ENCODE results near the gene KCNB1. TPM values are rescaled to one million over a fixed set of nuclear protein-coding genes. Genes with fewer than 3 reads are reported as not detected.
A peak's percentile ranks its signal among the peaks of the same experiment; 100 is the strongest.

Gene KCNB1
- total RNA-seq, 5 donors from 2014 or later (not counting 1 experiment from before 2014, with no cell fraction given): 0.03 to 0.13 (median 0.12) TPM; not detected in 1

DNA sequence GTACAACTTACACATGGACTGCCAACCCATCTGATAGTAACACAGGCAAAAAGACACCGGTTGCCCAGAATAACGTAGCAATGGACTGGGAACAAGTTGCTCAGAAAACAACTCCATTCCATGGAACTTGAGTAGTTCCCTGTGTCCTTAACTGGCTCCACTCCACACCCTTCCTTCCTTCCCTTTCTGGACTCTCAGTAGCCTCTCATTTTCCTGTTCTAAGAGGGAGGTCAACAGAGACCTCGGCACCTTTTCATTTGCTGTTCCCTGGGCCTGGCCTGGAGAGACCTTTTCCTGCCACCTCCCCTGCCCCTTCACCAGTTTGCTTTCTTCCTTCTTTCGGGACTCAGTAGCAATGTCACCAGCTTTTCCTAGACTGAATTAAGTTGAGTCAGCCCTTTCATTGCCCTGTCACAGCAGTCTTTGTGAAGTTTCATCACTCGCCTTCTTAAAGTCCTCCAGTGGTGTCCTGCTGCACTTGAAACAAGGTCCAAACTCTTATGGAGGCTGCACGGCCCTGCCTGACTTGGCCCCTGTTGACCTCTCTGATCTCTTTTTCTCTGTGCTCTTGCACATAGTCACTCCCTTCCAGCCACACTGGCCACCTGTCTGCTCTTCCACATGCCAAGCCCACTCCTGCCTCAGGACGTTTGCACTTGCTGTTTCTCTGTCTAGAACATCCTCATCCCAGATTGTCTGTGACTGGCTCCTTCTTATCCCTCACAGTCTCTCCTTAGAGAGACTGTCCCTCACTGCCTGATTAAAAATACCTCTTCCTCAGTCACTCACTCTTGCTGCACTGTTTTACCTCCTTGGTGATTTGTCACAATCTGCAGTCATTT, 90.8 kb downstream of the KCNB1 start:
- POLR2A ChIA-PET: no interaction called here
- no peak for ATAC-seq (replicated peaks in 1 of 4)
- Mint-ChIP-seq H3K4me3 (no peak overlapping the region), H3K27me3 (peaks cover 48 to 49% of the 10 kb centered on the region in 2 donors), H3K36me3 (no peaks in the 10 kb centered on the region), H3K27ac (no peak overlapping the region), H3K4me1 (no peaks in the 10 kb centered on the region), H3K9me3 (no peaks in the 10 kb centered on the region)
- DNase-seq: no peak
- Histone ChIP-seq H3K36me3 (ENCODE audit: control insufficient read depth in 2 of 2, extremely low read depth in 1 of 2, insufficient read depth in 1 of 2, low read length in 1 of 2) (no peaks in the 10 kb centered on the region), H3K27ac (ENCODE audit: low read length) (no peak overlapping the region), H3K9me3 (no peaks in the 10 kb centered on the region), H3K4me1 (ENCODE audit: control insufficient read depth in 1 of 2, extremely low read depth in 1 of 2, insufficient read depth in 2 of 2, low read length in 2 of 2) (no peaks in the 10 kb centered on the region), H3K4me3 (ENCODE audit: control insufficient read depth in 1 of 2, extremely low read depth in 1 of 2, low read length in 1 of 2) (no peak overlapping the region), H3K27me3 (replicated peaks in 1 of 2; ENCODE audit: control insufficient read depth in 2 of 2, extremely low read depth in 1 of 2, insufficient read depth in 2 of 2, low read length in 1 of 2) (peaks cover 0 to 37% of the 10 kb centered on the region in 2 experiments)
- CTCF ChIA-PET: no interaction called here
- WGBS (ENCODE audit: insufficient coverage): 64% methylated on average over 7 of the region's 7 CpGs

DNA sequence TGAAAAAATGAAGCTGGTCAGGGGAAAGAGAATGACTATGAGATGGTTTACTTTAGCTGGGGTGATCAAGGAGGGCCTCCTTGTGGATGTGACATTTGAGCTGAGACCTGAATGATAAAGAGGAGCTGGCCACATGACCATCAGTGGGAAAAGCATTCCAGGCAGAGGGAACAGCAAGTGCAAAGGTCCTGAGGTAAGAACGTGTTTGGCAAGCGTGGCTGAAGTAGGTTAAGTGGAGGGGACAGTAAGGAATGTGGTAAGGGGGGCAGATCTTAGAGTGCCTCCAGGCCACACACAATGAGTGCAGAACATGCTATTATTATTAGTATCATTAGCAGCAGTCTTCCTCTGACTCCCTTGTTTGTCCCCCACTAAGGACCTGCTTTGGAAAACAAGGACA, 92.6 kb downstream of the KCNB1 start:
- CTCF ChIA-PET: no interaction called here

DNA sequence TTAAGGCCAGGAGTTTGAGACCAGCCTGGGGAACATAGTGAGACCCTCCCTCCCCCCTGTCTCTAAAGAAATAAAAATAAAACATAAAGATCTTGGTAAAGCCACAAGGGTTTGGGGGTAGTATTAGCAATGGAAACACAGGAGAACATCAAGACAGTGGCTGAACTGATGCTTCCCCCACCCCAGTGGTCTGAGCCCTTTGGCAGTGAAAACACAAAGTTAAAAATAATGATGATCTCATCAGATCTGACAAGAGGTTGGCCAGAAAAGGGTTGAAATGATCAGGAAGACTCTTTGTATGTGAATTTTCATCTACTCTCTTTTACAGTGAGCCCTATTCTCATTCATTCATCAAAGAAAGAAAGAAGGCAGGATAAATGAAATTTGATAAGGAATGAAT, 93.7 kb downstream of the KCNB1 start:
- POLR2A ChIA-PET: no interaction called here
- ATAC-seq (replicated peaks in 1 of 4): no peak
- no peaks in the 10 kb centered on the region for H3K4me1 Mint-ChIP-seq

More for the DNA sequence above, 92.6 kb downstream of the KCNB1 start:
- Histone ChIP-seq H3K4me1 (ENCODE audit: control insufficient read depth in 1 of 2, extremely low read depth in 1 of 2, insufficient read depth in 2 of 2, low read length in 2 of 2) (no peaks in the 10 kb centered on the region), H3K4me3 (ENCODE audit: control insufficient read depth in 1 of 2, extremely low read depth in 1 of 2, low read length in 1 of 2) (no peak overlapping the region), H3K27me3 (replicated peaks in 1 of 2; ENCODE audit: control insufficient read depth in 2 of 2, extremely low read depth in 1 of 2, insufficient read depth in 2 of 2, low read length in 1 of 2) (peaks cover 0 to 35% of the 10 kb centered on the region in 2 experiments), H3K27ac (ENCODE audit: low read length) (no peak overlapping the region), H3K9me3 (no peaks in the 10 kb centered on the region), H3K36me3 (ENCODE audit: control insufficient read depth in 2 of 2, extremely low read depth in 1 of 2, insufficient read depth in 1 of 2, low read length in 1 of 2) (no peaks in the 10 kb centered on the region)
- Mint-ChIP-seq H3K27me3 (peaks cover 46 to 54% of the 10 kb centered on the region in 2 donors), H3K4me3 (no peak overlapping the region), H3K4me1 (no peaks in the 10 kb centered on the region), H3K36me3 (no peaks in the 10 kb centered on the region), H3K9me3 (peaks cover 0 to 4% (median 0%) of the 10 kb centered on the region in 3 donors), H3K27ac (no peak overlapping the region)
- ATAC-seq (replicated peaks in 1 of 4): no peak
- no CpG with 5 or more reads among the region's 2 CpGs for WGBS (ENCODE audit: insufficient coverage)
- DNase-seq: no peak
- POLR2A ChIA-PET: interaction anchor here in 1 of 2 donors (0.6 kb wide), 1 partner anchor 250 kb away, joined by 5 read pairs; no protein-coding TSS in a partner anchor

DNA sequence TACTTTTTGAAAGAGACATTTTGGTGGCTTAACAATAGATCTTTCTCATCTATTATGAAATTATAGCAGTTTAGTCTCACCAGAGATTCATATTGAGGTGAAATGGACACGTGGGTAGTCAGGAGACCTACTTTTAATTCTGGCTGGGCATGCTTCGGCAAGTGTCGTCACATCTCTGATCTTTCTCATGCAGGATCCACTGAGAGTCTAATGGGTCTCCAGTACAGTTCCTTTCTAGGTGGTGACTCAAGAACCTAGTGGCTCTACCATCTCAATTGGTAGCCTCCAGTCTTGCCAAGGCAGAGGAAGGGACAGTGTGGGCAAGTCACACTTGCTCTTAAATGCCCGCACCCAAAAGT, 94.9 kb downstream of the KCNB1 start:
- Mint-ChIP-seq H3K27me3 (peaks cover 53 to 62% of the 10 kb centered on the region in 2 donors), H3K27ac (no peak overlapping the region), H3K4me1 (no peaks in the 10 kb centered on the region), H3K9me3 (peaks cover 0 to 4% (median 0%) of the 10 kb centered on the region in 3 donors), H3K36me3 (no peaks in the 10 kb centered on the region), H3K4me3 (no peak overlapping the region)
- Histone ChIP-seq H3K9me3 (no peaks in the 10 kb centered on the region), H3K27me3 (replicated peaks in 1 of 2; ENCODE audit: control insufficient read depth in 2 of 2, extremely low read depth in 1 of 2, insufficient read depth in 2 of 2, low read length in 1 of 2) (peaks cover 0 to 43% of the 10 kb centered on the region in 2 experiments), H3K36me3 (ENCODE audit: control insufficient read depth in 2 of 2, extremely low read depth in 1 of 2, insufficient read depth in 1 of 2, low read length in 1 of 2) (no peaks in the 10 kb centered on the region), H3K27ac (ENCODE audit: low read length) (no peak overlapping the region), H3K4me1 (ENCODE audit: control insufficient read depth in 1 of 2, extremely low read depth in 1 of 2, insufficient read depth in 2 of 2, low read length in 2 of 2) (peaks cover 0 to 2% of the 10 kb centered on the region in 2 experiments), H3K4me3 (ENCODE audit: control insufficient read depth in 1 of 2, extremely low read depth in 1 of 2, low read length in 1 of 2) (no peak overlapping the region)
- no peak for ATAC-seq (replicated peaks in 1 of 4)
- POLR2A ChIA-PET: no interaction called here
- CTCF ChIA-PET: no interaction called here
- DNase-seq: no peak
- WGBS (ENCODE audit: insufficient coverage): 100% methylated on average over 2 of the region's 4 CpGs

More for the DNA sequence above, 93.7 kb downstream of the KCNB1 start:
- DNase-seq: no peak
- CTCF ChIA-PET: no interaction called here
- Histone ChIP-seq H3K4me1 (ENCODE audit: control insufficient read depth in 1 of 2, extremely low read depth in 1 of 2, insufficient read depth in 2 of 2, low read length in 2 of 2) (peaks cover 0 to 2% of the 10 kb centered on the region in 2 experiments), H3K27ac (ENCODE audit: low read length) (no peak overlapping the region), H3K9me3 (no peaks in the 10 kb centered on the region), H3K27me3 (replicated peaks in 1 of 2; ENCODE audit: control insufficient read depth in 2 of 2, extremely low read depth in 1 of 2, insufficient read depth in 2 of 2, low read length in 1 of 2) (peaks cover 0 to 43% of the 10 kb centered on the region in 2 experiments), H3K4me3 (ENCODE audit: control insufficient read depth in 1 of 2, extremely low read depth in 1 of 2, low read length in 1 of 2) (no peak overlapping the region), H3K36me3 (ENCODE audit: control insufficient read depth in 2 of 2, extremely low read depth in 1 of 2, insufficient read depth in 1 of 2, low read length in 1 of 2) (no peaks in the 10 kb centered on the region)
- Mint-ChIP-seq H3K4me3 (no peak overlapping the region), H3K27ac (no peak overlapping the region), H3K9me3 (peaks cover 0 to 4% (median 0%) of the 10 kb centered on the region in 3 donors), H3K36me3 (no peaks in the 10 kb centered on the region), H3K27me3 (peaks cover 50 to 61% of the 10 kb centered on the region in 2 donors)

DNA sequence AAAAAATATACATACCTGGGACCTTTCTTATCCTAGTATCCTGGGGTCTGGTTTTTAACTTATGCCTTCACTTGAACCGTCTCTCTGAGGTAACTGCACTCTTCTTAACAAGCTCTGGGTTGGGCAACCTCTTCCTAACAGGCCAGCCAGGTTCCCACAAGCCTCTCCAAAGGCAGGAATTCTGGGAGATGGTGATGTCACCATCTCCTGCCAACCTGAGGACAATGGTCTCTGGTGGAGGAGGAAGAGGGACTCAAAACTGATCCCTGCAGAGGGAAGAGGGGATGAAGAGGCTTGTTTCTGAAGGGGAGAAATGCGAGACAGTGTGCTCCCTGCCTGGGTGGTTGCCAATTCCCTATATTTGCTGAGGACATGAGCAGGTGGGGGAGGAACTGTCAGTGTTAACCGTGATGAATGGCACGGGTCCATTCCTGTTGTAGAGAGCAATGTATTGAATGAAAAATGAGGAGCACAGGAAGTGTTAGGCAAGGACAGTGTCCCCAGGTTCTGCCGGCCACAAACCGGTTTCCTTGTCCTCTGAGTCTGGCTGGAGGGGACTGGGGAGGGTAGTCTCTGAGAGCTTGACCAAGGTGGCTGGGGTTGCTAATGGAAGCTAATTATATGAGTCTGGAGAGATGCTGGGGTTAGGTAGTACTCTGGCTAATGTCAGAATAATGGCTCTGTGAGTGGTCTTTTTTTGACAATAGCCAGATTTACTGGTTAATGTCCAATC, 95.5 kb downstream of the KCNB1 start:
- H3K4me1 ChIP-seq (ENCODE audit: control insufficient read depth in 1 of 2, extremely low read depth in 1 of 2, insufficient read depth in 2 of 2, low read length in 2 of 2): peaks cover 0 to 2% of the 10 kb centered on the region in 2 experiments
- no peak overlapping the region for H3K4me3 ChIP-seq (ENCODE audit: control insufficient read depth in 1 of 2, extremely low read depth in 1 of 2, low read length in 1 of 2)
- no peak for DNase-seq
- WGBS (ENCODE audit: insufficient coverage): 41% methylated on average over 4 of the region's 6 CpGs
- Mint-ChIP-seq H3K27me3 (peaks cover 52 to 61% of the 10 kb centered on the region in 2 donors), H3K4me1 (no peaks in the 10 kb centered on the region), H3K36me3 (no peaks in the 10 kb centered on the region), H3K9me3 (peaks cover 0 to 4% (median 0%) of the 10 kb centered on the region in 3 donors), H3K4me3 (no peak overlapping the region), H3K27ac (no peak overlapping the region)
- CTCF ChIA-PET: no interaction called here
- POLR2A ChIA-PET: no interaction called here
- H3K27me3 ChIP-seq (replicated peaks in 1 of 2; ENCODE audit: control insufficient read depth in 2 of 2, extremely low read depth in 1 of 2, insufficient read depth in 2 of 2, low read length in 1 of 2): peaks cover 0 to 40% of the 10 kb centered on the region in 2 experiments
- no peak overlapping the region for H3K27ac ChIP-seq (ENCODE audit: low read length)
- no peaks in the 10 kb centered on the region for H3K9me3 ChIP-seq
- no peaks in the 10 kb centered on the region for H3K36me3 ChIP-seq (ENCODE audit: control insufficient read depth in 2 of 2, extremely low read depth in 1 of 2, insufficient read depth in 1 of 2, low read length in 1 of 2)
- no peak for ATAC-seq (replicated peaks in 1 of 4)

DNA sequence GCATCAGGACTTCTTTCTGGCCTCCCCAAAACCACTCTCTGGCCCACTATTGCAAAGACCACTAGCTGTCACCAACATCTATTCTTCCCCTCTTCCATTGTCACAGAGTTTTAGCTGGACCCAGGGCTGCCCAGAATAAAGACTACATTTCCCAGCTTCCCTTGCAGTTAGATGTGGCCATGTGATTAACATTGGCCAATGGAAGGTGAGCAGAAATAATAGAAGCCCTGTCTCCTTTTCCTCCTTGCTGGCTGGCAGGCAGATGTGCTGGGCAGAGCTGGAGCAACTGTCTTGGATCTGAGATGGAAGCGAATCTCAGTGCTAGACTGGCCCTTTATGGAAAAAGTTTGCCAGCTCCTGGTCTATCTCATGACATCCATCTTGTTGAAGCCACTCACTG, 97.0 kb downstream of the KCNB1 start:
- Histone ChIP-seq H3K4me1 (ENCODE audit: control insufficient read depth in 1 of 2, extremely low read depth in 1 of 2, insufficient read depth in 2 of 2, low read length in 2 of 2) (peaks cover 0 to 2% of the 10 kb centered on the region in 2 experiments), H3K27ac (ENCODE audit: low read length) (no peak overlapping the region), H3K4me3 (ENCODE audit: control insufficient read depth in 1 of 2, extremely low read depth in 1 of 2, low read length in 1 of 2) (no peak overlapping the region), H3K9me3 (no peaks in the 10 kb centered on the region), H3K27me3 (replicated peaks in 1 of 2; ENCODE audit: control insufficient read depth in 2 of 2, extremely low read depth in 1 of 2, insufficient read depth in 2 of 2, low read length in 1 of 2) (peaks cover 0 to 45% of the 10 kb centered on the region in 2 experiments), H3K36me3 (ENCODE audit: control insufficient read depth in 2 of 2, extremely low read depth in 1 of 2, insufficient read depth in 1 of 2, low read length in 1 of 2) (no peaks in the 10 kb centered on the region)
- Mint-ChIP-seq H3K36me3 (no peaks in the 10 kb centered on the region), H3K4me1 (no peaks in the 10 kb centered on the region), H3K9me3 (peaks cover 0 to 4% (median 0%) of the 10 kb centered on the region in 3 donors), H3K27me3 (peaks cover 51 to 55% of the 10 kb centered on the region in 2 donors), H3K4me3 (no peak overlapping the region), H3K27ac (no peak overlapping the region)
- POLR2A ChIA-PET: no interaction called here
- CTCF ChIA-PET: no interaction called here
- DNase-seq (peak in 1 of 35 experiments; percentile 21), ATAC-seq (replicated peaks in 1 of 4) (no peak)
- WGBS (ENCODE audit: insufficient coverage): no CpG with 5 or more reads among the region's 1 CpG
